ENCODE results near the gene TBCD. TPM values are rescaled to one million over a fixed set of nuclear protein-coding genes. Genes with fewer than 3 reads are reported as not detected.
A peak's percentile ranks its signal among the peaks of the same experiment; 100 is the strongest.

The TBCD gene
- total RNA-seq, 1 experiment from 2014 or later = 90.7 TPM

DNA sequence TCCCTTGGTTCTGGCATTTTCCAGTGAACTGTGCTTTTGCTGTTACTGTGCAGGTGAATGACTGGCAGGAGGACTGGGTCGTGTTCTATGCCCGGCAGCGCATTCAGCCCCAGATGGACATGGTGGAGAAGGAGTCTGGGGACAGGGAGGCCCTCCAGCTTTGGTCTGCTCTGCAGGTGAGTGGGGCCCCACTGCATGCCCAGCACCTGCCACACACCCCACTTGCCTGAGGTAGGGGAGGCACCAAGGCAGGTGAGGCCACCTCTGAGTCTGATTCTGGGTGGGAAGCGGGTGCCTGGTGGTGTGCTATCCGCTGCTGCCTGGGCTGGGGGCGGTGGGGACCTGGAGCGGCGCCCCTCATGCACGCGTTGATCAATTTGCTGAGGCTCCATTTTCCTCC lies 25.4 kb upstream of the TBCD start:
- Mint-ChIP-seq H3K27ac (ENCODE audit: unreplicated experiment) (no peak overlapping the region), H3K36me3 (ENCODE audit: insufficient read depth, unreplicated experiment) (peaks cover 39% of the 10 kb centered on the region), H3K27me3 (ENCODE audit: unreplicated experiment) (no peaks in the 10 kb centered on the region), H3K4me3 (ENCODE audit: low read depth, unreplicated experiment) (no peak overlapping the region), H3K9me3 (ENCODE audit: low read depth, unreplicated experiment) (no peaks in the 10 kb centered on the region), H3K4me1 (ENCODE audit: low read depth, unreplicated experiment) (no peaks in the 10 kb centered on the region)
- TF ChIP-seq, protein P1, sequence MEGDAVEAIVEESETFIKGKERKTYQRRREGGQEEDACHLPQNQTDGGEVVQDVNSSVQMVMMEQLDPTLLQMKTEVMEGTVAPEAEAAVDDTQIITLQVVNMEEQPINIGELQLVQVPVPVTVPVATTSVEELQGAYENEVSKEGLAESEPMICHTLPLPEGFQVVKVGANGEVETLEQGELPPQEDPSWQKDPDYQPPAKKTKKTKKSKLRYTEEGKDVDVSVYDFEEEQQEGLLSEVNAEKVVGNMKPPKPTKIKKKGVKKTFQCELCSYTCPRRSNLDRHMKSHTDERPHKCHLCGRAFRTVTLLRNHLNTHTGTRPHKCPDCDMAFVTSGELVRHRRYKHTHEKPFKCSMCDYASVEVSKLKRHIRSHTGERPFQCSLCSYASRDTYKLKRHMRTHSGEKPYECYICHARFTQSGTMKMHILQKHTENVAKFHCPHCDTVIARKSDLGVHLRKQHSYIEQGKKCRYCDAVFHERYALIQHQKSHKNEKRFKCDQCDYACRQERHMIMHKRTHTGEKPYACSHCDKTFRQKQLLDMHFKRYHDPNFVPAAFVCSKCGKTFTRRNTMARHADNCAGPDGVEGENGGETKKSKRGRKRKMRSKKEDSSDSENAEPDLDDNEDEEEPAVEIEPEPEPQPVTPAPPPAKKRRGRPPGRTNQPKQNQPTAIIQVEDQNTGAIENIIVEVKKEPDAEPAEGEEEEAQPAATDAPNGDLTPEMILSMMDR (IDR thresholded peaks at IDR 0.05; ENCODE audit: unreplicated experiment) = no peak
- no peak for DNase-seq
- intact Hi-C loops (cut with micrococcal nuclease; ENCODE audit: unreplicated experiment) = no loop called here
- no TSS peak for BruUV-seq (replicated peaks)
- CTCF ChIA-PET = interaction anchor here (0.6 kb wide), 1 partner anchor 25 kb away, joined by 5 read pairs; no protein-coding TSS in a partner anchor

GRCh38 chr17:82729479-82730260 lies 22.2 kb upstream of the TBCD start:
- Mint-ChIP-seq H3K9me3 (ENCODE audit: low read depth, unreplicated experiment) (peaks cover 5% of the 10 kb centered on the region), H3K4me3 (ENCODE audit: low read depth, unreplicated experiment) (no peak overlapping the region), H3K27me3 (ENCODE audit: unreplicated experiment) (no peaks in the 10 kb centered on the region), H3K36me3 (ENCODE audit: insufficient read depth, unreplicated experiment) (peaks cover 37% of the 10 kb centered on the region), H3K27ac (ENCODE audit: unreplicated experiment) (no peak overlapping the region), H3K4me1 (ENCODE audit: low read depth, unreplicated experiment) (no peaks in the 10 kb centered on the region)
- TF ChIP-seq, protein P1 (IDR thresholded peaks at IDR 0.05; ENCODE audit: unreplicated experiment) = no peak
- intact Hi-C loops (cut with micrococcal nuclease; ENCODE audit: unreplicated experiment) = no loop called here
- BruUV-seq (replicated peaks) = no TSS peak
- CTCF ChIA-PET = interaction anchor here (0.7 kb wide), 1 partner anchor 392 kb away, joined by 5 read pairs; no protein-coding TSS in a partner anchor
- no peak for DNase-seq

DNA sequence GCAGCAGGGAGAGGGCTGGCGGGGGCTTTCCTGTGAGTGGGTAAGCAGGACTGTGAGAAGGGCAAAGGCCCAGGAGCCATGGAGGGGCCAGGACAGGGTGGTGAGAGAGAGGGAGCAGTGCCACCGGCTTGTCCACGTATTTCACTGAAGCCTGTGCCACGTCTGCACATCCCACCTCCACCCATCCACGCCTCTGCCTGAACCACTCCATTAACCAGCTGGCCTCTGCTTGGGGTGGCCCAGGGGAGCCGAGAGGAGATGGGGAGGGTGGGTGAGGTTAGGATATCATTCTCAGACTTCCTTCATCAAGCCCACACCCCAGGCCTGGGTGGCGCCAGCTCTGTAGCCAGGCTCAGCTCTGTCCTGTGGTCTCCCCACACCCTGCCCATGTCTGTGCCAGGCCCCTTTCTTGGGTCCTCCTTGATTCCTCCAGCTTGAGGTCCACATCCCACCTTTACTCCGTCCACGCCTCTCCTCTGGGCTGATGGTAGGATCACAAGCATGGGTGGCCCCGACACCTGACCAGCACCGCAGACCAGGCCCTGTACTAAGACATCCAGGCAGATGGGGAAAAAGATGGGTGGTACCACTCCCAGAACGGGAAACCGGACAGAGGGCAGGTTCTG lies 19.6 kb upstream of the TBCD start:
- DNase-seq = no peak
- Mint-ChIP-seq H3K27ac (ENCODE audit: unreplicated experiment) (no peak overlapping the region), H3K4me1 (ENCODE audit: low read depth, unreplicated experiment) (no peaks in the 10 kb centered on the region), H3K9me3 (ENCODE audit: low read depth, unreplicated experiment) (peaks cover 5% of the 10 kb centered on the region), H3K4me3 (ENCODE audit: low read depth, unreplicated experiment) (no peak overlapping the region), H3K27me3 (ENCODE audit: unreplicated experiment) (no peaks in the 10 kb centered on the region), H3K36me3 (ENCODE audit: insufficient read depth, unreplicated experiment) (peaks cover 45% of the 10 kb centered on the region)
- CTCF ChIA-PET = no interaction called here
- TF ChIP-seq, protein P1 (IDR thresholded peaks at IDR 0.05; ENCODE audit: unreplicated experiment) = no peak
- no TSS peak for BruUV-seq (replicated peaks)
- intact Hi-C loops (cut with micrococcal nuclease; ENCODE audit: unreplicated experiment) = no loop called here

- DNase-seq = peak; percentile 62
- TF ChIP-seq, protein P1 (IDR thresholded peaks at IDR 0.05; ENCODE audit: unreplicated experiment) = no peak
- CTCF ChIA-PET = no interaction called here
- no TSS peak for BruUV-seq (replicated peaks)
- Mint-ChIP-seq H3K27me3 (ENCODE audit: unreplicated experiment) (no peaks in the 10 kb centered on the region), H3K9me3 (ENCODE audit: low read depth, unreplicated experiment) (peaks cover 5% of the 10 kb centered on the region), H3K4me1 (ENCODE audit: low read depth, unreplicated experiment) (no peaks in the 10 kb centered on the region), H3K27ac (ENCODE audit: unreplicated experiment) (no peak within 1 kb of the TSS), H3K4me3 (ENCODE audit: low read depth, unreplicated experiment) (peak within 1 kb of the TSS; percentile 68), H3K36me3 (ENCODE audit: insufficient read depth, unreplicated experiment) (peaks cover 30% of the 10 kb centered on the region)
- intact Hi-C loops (cut with micrococcal nuclease; ENCODE audit: unreplicated experiment) = no loop called here
These were observed 16.6 kb upstream of the TBCD start, which contains the start of gene FN3K for GRCh38 chr17:82734987-82735866. Gene FN3K, plus strand, starts transcription at chr17:82735615. Its CDS starts 22 bp downstream, at chr17:82735637.
